ENCODE data around the gene NUDT16L1. TPM values are rescaled to one million over a fixed set of nuclear protein-coding genes. Genes with fewer than 3 reads are reported as not detected.

NUDT16L1 gene
- polyA plus RNA-seq, 1 donor (not counting 4 experiments of a cell fraction or from before 2014, with no cell fraction given), result 23.0 TPM

- H3K36me3 ChIP-seq (ENCODE audit: control insufficient read depth in 2 of 2, extremely low read depth in 1 of 2, insufficient read depth in 2 of 2, low read length in 2 of 2), result peaks cover 7 to 21% of the 10 kb centered on the region in 2 experiments
- no peaks in the 10 kb centered on the region for H4K20me1 ChIP-seq (ENCODE audit: control insufficient read depth, extremely low read depth, insufficient read depth, low read length)
- no peaks in the 10 kb centered on the region for H3K27me3 ChIP-seq (ENCODE audit: control insufficient read depth, extremely low read depth, insufficient read depth, low read length)
- no peaks in the 10 kb centered on the region for H3K79me2 ChIP-seq (ENCODE audit: control insufficient read depth, insufficient read depth, low read length)
- FAIRE-seq (peak; percentile 29), DNase-seq (ENCODE audit: low read depth, low spot score) (peak; percentile 66)
- H3K4me3 ChIP-seq (ENCODE audit: control insufficient read depth in 2 of 3, extremely low read depth in 1 of 3, insufficient read depth in 2 of 3, low read depth in 1 of 3, low read length in 3 of 3), result peak overlapping the region; percentile 30 to 68 (median 51)
- H3K4me2 ChIP-seq (ENCODE audit: control insufficient read depth, extremely low read depth, insufficient read depth, low read depth, low read length), result peak overlapping the region; percentile 93
- H2AFZ ChIP-seq (ENCODE audit: control insufficient read depth, low read length), result no peak overlapping the region
- no peak for TF ChIP-seq CTCF (optimal IDR thresholded peaks at IDR 0.05 in 1 of 3, IDR thresholded peaks at IDR 0.05 in 1 of 3, conservative IDR thresholded peaks at IDR 0.05 in 1 of 3; ENCODE audit: extremely low read depth in 1 of 3, insufficient read depth in 2 of 3, low read length in 3 of 3)
- TF ChIP-seq EZH2 (IDR thresholded peaks at IDR 0.05; ENCODE audit: low read length), result no peak
- H3K9me3 ChIP-seq (ENCODE audit: control insufficient read depth, low read depth, low read length), result no peaks in the 10 kb centered on the region
- H3K9ac ChIP-seq (ENCODE audit: control insufficient read depth, extremely low read depth, insufficient read depth, low read length), result peak overlapping the region; percentile 73
- H3K9me1 ChIP-seq (ENCODE audit: control insufficient read depth, extremely low read depth, insufficient read depth, low read length), result no peaks in the 10 kb centered on the region
- H3K27ac ChIP-seq (ENCODE audit: control insufficient read depth, insufficient read depth, low read length), result peak overlapping the region; percentile 64
- dilution Hi-C loops (cut with MboI; ENCODE audit: extremely low pct_ligation_motif_present, low sequenced_read_pairs), result no loop called here
- peaks cover 24% of the 10 kb centered on the region for H3K4me1 ChIP-seq (ENCODE audit: control insufficient read depth, extremely low read depth, insufficient read depth, low read length)
These were observed 13.3 kb upstream of the NUDT16L1 start for GRCh38 chr16:4679850-4680636.

GRCh38 chr16:4680673-4681470 lies 12.5 kb upstream of the NUDT16L1 start:
- Histone ChIP-seq H3K9me3 (ENCODE audit: control insufficient read depth, low read depth, low read length) (no peaks in the 10 kb centered on the region), H4K20me1 (ENCODE audit: control insufficient read depth, extremely low read depth, insufficient read depth, low read length) (no peaks in the 10 kb centered on the region), H3K27ac (ENCODE audit: control insufficient read depth, insufficient read depth, low read length) (peak overlapping the region; percentile 64), H3K27me3 (ENCODE audit: control insufficient read depth, extremely low read depth, insufficient read depth, low read length) (no peaks in the 10 kb centered on the region), H3K4me1 (ENCODE audit: control insufficient read depth, extremely low read depth, insufficient read depth, low read length) (peaks cover 23% of the 10 kb centered on the region), H3K79me2 (ENCODE audit: control insufficient read depth, insufficient read depth, low read length) (no peaks in the 10 kb centered on the region), H3K9ac (ENCODE audit: control insufficient read depth, extremely low read depth, insufficient read depth, low read length) (peak overlapping the region; percentile 73), H3K9me1 (ENCODE audit: control insufficient read depth, extremely low read depth, insufficient read depth, low read length) (no peaks in the 10 kb centered on the region), H3K4me3 (ENCODE audit: control insufficient read depth in 2 of 3, extremely low read depth in 1 of 3, insufficient read depth in 2 of 3, low read depth in 1 of 3, low read length in 3 of 3) (peak overlapping the region; percentile 30 to 68 (median 51)), H3K4me2 (ENCODE audit: control insufficient read depth, extremely low read depth, insufficient read depth, low read depth, low read length) (peak overlapping the region; percentile 93), H3K36me3 (ENCODE audit: control insufficient read depth in 2 of 2, extremely low read depth in 1 of 2, insufficient read depth in 2 of 2, low read length in 2 of 2) (peaks cover 12 to 24% of the 10 kb centered on the region in 2 experiments), H2AFZ (ENCODE audit: control insufficient read depth, low read length) (no peak overlapping the region)
- DNase-seq (ENCODE audit: low read depth, low spot score) (no peak), FAIRE-seq (no peak)
- dilution Hi-C loops (cut with MboI; ENCODE audit: extremely low pct_ligation_motif_present, low sequenced_read_pairs), result no loop called here
- TF ChIP-seq EZH2 (IDR thresholded peaks at IDR 0.05; ENCODE audit: low read length), result no peak
- TF ChIP-seq CTCF (optimal IDR thresholded peaks at IDR 0.05 in 1 of 3, IDR thresholded peaks at IDR 0.05 in 1 of 3, conservative IDR thresholded peaks at IDR 0.05 in 1 of 3; ENCODE audit: extremely low read depth in 1 of 3, insufficient read depth in 2 of 3, low read length in 3 of 3), result no peak
